Ascending aorta (tissue), 2 donors: ENCODE data around the gene TWF2. TPM values are rescaled to one million over a fixed set of nuclear protein-coding genes. Genes with fewer than 3 reads are reported as not detected.
A peak's percentile ranks its signal among the peaks of the same experiment; 100 is the strongest.

Experiments used
- DNase-seq, 2 donors: peaks; one replicate each; pipeline ENCODE4 v3.0.0-alpha.2; 2019; ENCODE audit warnings: low spot score in 2 of 2
- H3K27ac ChIP-seq, 2 donors: fragments of 200-600 bp; sonication (generic); one replicate each; pipeline ENCODE4 v1.5.1; 2016 to 2017; ENCODE audit warnings: mild to moderate bottlenecking in 1 of 2
- H3K27me3 ChIP-seq: fragments of 200-600 bp; sonication (generic); one replicate; pipeline ENCODE4 v1.5.1; 2017
- H3K36me3 ChIP-seq, 2 donors: fragments of 200-600 bp; sonication (generic); one replicate each; pipeline ENCODE4 v1.5.1; 2016
- H3K4me1 ChIP-seq, 2 donors: fragments of 200-600 bp; sonication (generic); one replicate each; pipeline ENCODE4 v1.5.1; 2016 to 2017; ENCODE audit warnings: mild to moderate bottlenecking in 1 of 2
- H3K4me3 ChIP-seq, 2 donors: fragments of 200-600 bp; sonication (generic); one replicate each; pipeline ENCODE4 v1.5.1; 2016 to 2017; ENCODE audit warnings: mild to moderate bottlenecking in 1 of 2
- H3K9me3 ChIP-seq, 2 donors: fragments of 200-600 bp; sonication (generic); one replicate each; pipeline ENCODE4 v1.5.1; 2016
- CTCF ChIP-seq, 3 experiments: fragments of 200-600 bp in 2 of 3; fragments of 450-650 bp in 1 of 3; sonication (generic) in 2 of 3; IDR thresholded peaks; one replicate each; pipeline ENCODE4 v1.5.1; 2016 to 2019; ENCODE audit warnings: antibody characterized with exemption in 3 of 3, mild to moderate bottlenecking in 1 of 3, moderate library complexity in 1 of 3
- intact Hi-C: fragments of 100-400 bp; cut with DNase I; formaldehyde crosslinking; loops from one replicate; pipeline ENCODE4 v1.15.1; 2023
- total RNA-seq: library from RNA; depleted of rRNA; stranded (reverse); fragments of >200 nt; gene quantifications from one replicate; pipeline ENCODE4 v1.1.0, GENCODE V29; 2016

TWF2 gene
- total RNA-seq, 1 donor from 2014 or later, result 162 TPM

- Histone ChIP-seq H3K4me3 (no peak overlapping the region), H3K4me1 (peaks cover 9 to 26% of the 10 kb centered on the region in 2 donors), H3K27ac (peak overlapping the region in 1 of 2 donors; percentile 21), H3K9me3 (no peaks in the 10 kb centered on the region), H3K36me3 (peaks cover 22 to 37% of the 10 kb centered on the region in 2 donors), H3K27me3 (no peaks in the 10 kb centered on the region)
- no peak for DNase-seq
- intact Hi-C loops, result loop anchor here (5.0 to 10.0 kb wide), 2 partner anchors 82 to 170 kb away; partner anchors contain the start of gene POC1A
- no peak for TF ChIP-seq CTCF (IDR thresholded peaks at IDR 0.05)
These were observed 4.2 kb downstream of the TWF2 start for GRCh38 chr3:52234516-52235447.

- intact Hi-C loops, result loop anchor here (10.0 kb wide), 1 partner anchor 171 kb away; no protein-coding TSS in a partner anchor
- peaks cover 9 to 26% of the 10 kb centered on the region in 2 donors for H3K4me1 ChIP-seq
- H3K4me3 ChIP-seq, result no peak overlapping the region
- no peaks in the 10 kb centered on the region for H3K27me3 ChIP-seq
- peak overlapping the region in 1 of 2 donors; percentile 21 for H3K27ac ChIP-seq
- TF ChIP-seq CTCF (IDR thresholded peaks at IDR 0.05), result no peak
- no peak for DNase-seq
- H3K36me3 ChIP-seq, result peaks cover 29 to 45% of the 10 kb centered on the region in 2 donors
- H3K9me3 ChIP-seq, result no peaks in the 10 kb centered on the region
These were observed 5.0 kb downstream of the TWF2 start for GRCh38 chr3:52233968-52234367.

GRCh38 chr3:52233108-52233591 lies 5.8 kb downstream of the TWF2 start:
- Histone ChIP-seq H3K27ac (no peak overlapping the region), H3K36me3 (peaks cover 34 to 53% of the 10 kb centered on the region in 2 donors), H3K9me3 (no peaks in the 10 kb centered on the region), H3K4me1 (peaks cover 9 to 22% of the 10 kb centered on the region in 2 donors), H3K4me3 (no peak overlapping the region), H3K27me3 (no peaks in the 10 kb centered on the region)
- no peak for TF ChIP-seq CTCF (IDR thresholded peaks at IDR 0.05)
- intact Hi-C loops, result loop anchor here (10.0 kb wide), 1 partner anchor 172 kb away; no protein-coding TSS in a partner anchor
- no peak for DNase-seq

GRCh38 chr3:52232279-52233107 lies 6.5 kb downstream of the TWF2 start:
- intact Hi-C loops, result loop anchor here (10.0 kb wide), 1 partner anchor 172 kb away; no protein-coding TSS in a partner anchor
- no peaks in the 10 kb centered on the region for H3K27me3 ChIP-seq
- H3K27ac ChIP-seq, result no peak overlapping the region
- no peaks in the 10 kb centered on the region for H3K9me3 ChIP-seq
- peaks cover 34 to 60% of the 10 kb centered on the region in 2 donors for H3K36me3 ChIP-seq
- no peak for DNase-seq
- H3K4me3 ChIP-seq, result no peak overlapping the region
- peaks cover 5 to 16% of the 10 kb centered on the region in 2 donors for H3K4me1 ChIP-seq
- peak in 1 of 3 experiments; percentile 8 for TF ChIP-seq CTCF (IDR thresholded peaks at IDR 0.05)
